Lower lobe of right lung (tissue), 2 donors: ENCODE results near the gene S100A14. TPM values are rescaled to one million over a fixed set of nuclear protein-coding genes. Genes with fewer than 3 reads are reported as not detected.
A peak's percentile ranks its signal among the peaks of the same experiment; 100 is the strongest.

Experiments
- ATAC-seq, 2 donors: fragments of 200-7000 bp; cut with Tn5 transposase; one replicate each; pipeline ENCODE4 v1.9.1; 2020 to 2022; ENCODE audit warnings: mild to moderate bottlenecking in 2 of 2, moderate library complexity in 2 of 2
- DNase-seq: peaks from one replicate; pipeline ENCODE4 v3.0.0-alpha.2; 2020
- H3K27ac ChIP-seq: fragments of 200-600 bp; one replicate; pipeline ENCODE4 v1.8.0; 2022
- H3K27me3 ChIP-seq: fragments of 200-600 bp; one replicate; pipeline ENCODE4 v1.8.0; 2022; ENCODE audit warnings: low read depth
- H3K36me3 ChIP-seq: fragments of 200-600 bp; one replicate; pipeline ENCODE4 v1.8.0; 2022; ENCODE audit warnings: mild to moderate bottlenecking
- H3K4me1 ChIP-seq: fragments of 200-600 bp; one replicate; pipeline ENCODE4 v1.8.0; 2022
- H3K4me3 ChIP-seq: fragments of 200-600 bp; one replicate; pipeline ENCODE4 v1.8.0; 2022; ENCODE audit warnings: mild to moderate bottlenecking
- H3K9me3 ChIP-seq: fragments of 200-600 bp; one replicate; pipeline ENCODE4 v1.8.0; 2022
- intact Hi-C: fragments of 100-400 bp; cut with DNase I; formaldehyde crosslinking; loops from one replicate; pipeline ENCODE4 v1.11.0; 2022
- total RNA-seq: library from RNA; stranded (reverse); fragmentation: NEBNext Ultra II Directional; extraction: Animal tissue kit (Norgen Biotek cat#: 25700); gene quantifications from one replicate; pipeline ENCODE4 v1.2.1, GENCODE V29; 2021
- TF ChIP-seq, protein P1 (sequence below): fragments of 200-600 bp; IDR thresholded peaks from one replicate; pipeline ENCODE4 v1.8.0; 2022; ENCODE audit warnings: antibody characterized with exemption, mild to moderate bottlenecking
- donor health status: DM: no; HTN: yes; CAD: no; lungs with severe emphysema.

Gene S100A14
- total RNA-seq, 1 donor from 2014 or later: 138 TPM

GRCh38 chr1:153638261-153638660 is 22.1 kb upstream of the S100A14 start:
- Histone ChIP-seq H3K4me3 (no peak overlapping the region), H3K27me3 (no peaks in the 10 kb centered on the region), H3K4me1 (peaks cover 33% of the 10 kb centered on the region), H3K9me3 (no peaks in the 10 kb centered on the region), H3K36me3 (peaks cover 79% of the 10 kb centered on the region), H3K27ac (no peak overlapping the region)
- intact Hi-C loops: no loop called here
- TF ChIP-seq, protein P1, sequence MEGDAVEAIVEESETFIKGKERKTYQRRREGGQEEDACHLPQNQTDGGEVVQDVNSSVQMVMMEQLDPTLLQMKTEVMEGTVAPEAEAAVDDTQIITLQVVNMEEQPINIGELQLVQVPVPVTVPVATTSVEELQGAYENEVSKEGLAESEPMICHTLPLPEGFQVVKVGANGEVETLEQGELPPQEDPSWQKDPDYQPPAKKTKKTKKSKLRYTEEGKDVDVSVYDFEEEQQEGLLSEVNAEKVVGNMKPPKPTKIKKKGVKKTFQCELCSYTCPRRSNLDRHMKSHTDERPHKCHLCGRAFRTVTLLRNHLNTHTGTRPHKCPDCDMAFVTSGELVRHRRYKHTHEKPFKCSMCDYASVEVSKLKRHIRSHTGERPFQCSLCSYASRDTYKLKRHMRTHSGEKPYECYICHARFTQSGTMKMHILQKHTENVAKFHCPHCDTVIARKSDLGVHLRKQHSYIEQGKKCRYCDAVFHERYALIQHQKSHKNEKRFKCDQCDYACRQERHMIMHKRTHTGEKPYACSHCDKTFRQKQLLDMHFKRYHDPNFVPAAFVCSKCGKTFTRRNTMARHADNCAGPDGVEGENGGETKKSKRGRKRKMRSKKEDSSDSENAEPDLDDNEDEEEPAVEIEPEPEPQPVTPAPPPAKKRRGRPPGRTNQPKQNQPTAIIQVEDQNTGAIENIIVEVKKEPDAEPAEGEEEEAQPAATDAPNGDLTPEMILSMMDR: no peak
- DNase-seq (no peak), ATAC-seq (no peak)

GRCh38 chr1:153636312-153636711 is 20.2 kb upstream of the S100A14 start:
- no peaks in the 10 kb centered on the region for H3K9me3 ChIP-seq
- DNase-seq (no peak), ATAC-seq (no peak)
- H3K27ac ChIP-seq: no peak overlapping the region
- no peak overlapping the region for H3K4me3 ChIP-seq
- intact Hi-C loops: no loop called here
- peaks cover 60% of the 10 kb centered on the region for H3K36me3 ChIP-seq
- TF ChIP-seq, protein P1: no peak
- H3K4me1 ChIP-seq: peaks cover 41% of the 10 kb centered on the region
- H3K27me3 ChIP-seq: no peaks in the 10 kb centered on the region

- Histone ChIP-seq H3K4me3 (peak overlapping the region; percentile 60), H3K4me1 (peaks cover 44% of the 10 kb centered on the region), H3K27me3 (no peaks in the 10 kb centered on the region), H3K36me3 (peaks cover 55% of the 10 kb centered on the region), H3K27ac (no peak overlapping the region), H3K9me3 (no peaks in the 10 kb centered on the region)
- TF ChIP-seq, protein P1: no peak
- no peak for ATAC-seq
- intact Hi-C loops: no loop called here
- no peak for DNase-seq
Observed at GRCh38 chr1:153635872-153636271, 19.7 kb upstream of the S100A14 start.

DNA sequence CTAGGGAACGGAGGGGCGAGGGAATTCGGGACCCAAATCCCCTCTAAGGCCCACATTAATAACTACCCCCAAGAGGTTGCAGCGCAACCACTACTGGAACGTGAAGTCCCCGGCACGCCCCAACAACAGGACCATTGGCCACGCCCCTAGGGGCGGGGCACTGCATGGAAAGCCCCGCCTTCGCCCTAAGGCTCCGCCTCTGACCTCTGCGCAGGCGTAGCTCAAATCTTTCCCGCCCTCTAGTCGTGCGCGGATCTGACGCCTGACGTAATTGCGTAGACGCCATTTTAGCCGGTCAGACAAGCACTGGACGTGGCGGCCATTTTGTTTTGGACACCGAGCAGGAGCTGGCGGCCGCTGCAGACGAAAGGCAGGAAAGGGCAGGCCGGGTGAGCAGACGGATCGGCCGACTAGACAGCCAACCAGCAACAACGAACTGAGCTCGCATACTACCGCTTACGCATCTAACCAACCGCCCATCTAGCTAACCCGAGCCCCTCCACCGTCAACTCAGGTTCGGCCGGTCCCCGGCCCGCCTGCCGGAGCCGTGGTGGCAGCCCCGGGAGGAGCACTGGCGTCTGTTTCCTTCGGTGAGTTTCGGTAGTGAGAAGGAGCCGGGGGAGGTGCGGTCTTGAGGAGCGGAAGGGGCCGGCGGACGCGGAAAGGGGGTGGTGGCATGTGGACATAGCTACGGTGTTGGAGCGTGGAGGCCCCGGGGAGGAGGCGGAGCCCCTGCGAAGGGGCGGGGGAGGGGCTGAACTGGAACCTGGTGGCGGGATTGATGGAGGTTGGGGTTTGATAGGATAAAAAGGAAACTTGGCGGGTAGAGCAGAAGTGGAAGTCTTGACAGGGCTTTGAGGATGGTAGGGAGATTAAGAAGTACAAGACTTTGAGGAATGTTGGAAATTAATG is 17.9 kb upstream of the S100A14 start, which contains the start of gene CHTOP:
CHTOP (plus strand) TSS at position 313 of the 912 bp plus-strand sequence. CDS start 2,523 bp downstream, outside the sequence.
- H3K4me3 ChIP-seq: peak within 1 kb of the TSS; percentile 60
- no peaks in the 10 kb centered on the region for H3K9me3 ChIP-seq
- H3K27me3 ChIP-seq: no peaks in the 10 kb centered on the region
- H3K4me1 ChIP-seq: peaks cover 57% of the 10 kb centered on the region
- ATAC-seq (peak; percentile 97 to 99), DNase-seq (peak; percentile 98)
- peaks cover 37% of the 10 kb centered on the region for H3K36me3 ChIP-seq
- H3K27ac ChIP-seq: peak within 1 kb of the TSS; percentile 99
- TF ChIP-seq, protein P1: no peak
- intact Hi-C loops: no loop called here

DNA sequence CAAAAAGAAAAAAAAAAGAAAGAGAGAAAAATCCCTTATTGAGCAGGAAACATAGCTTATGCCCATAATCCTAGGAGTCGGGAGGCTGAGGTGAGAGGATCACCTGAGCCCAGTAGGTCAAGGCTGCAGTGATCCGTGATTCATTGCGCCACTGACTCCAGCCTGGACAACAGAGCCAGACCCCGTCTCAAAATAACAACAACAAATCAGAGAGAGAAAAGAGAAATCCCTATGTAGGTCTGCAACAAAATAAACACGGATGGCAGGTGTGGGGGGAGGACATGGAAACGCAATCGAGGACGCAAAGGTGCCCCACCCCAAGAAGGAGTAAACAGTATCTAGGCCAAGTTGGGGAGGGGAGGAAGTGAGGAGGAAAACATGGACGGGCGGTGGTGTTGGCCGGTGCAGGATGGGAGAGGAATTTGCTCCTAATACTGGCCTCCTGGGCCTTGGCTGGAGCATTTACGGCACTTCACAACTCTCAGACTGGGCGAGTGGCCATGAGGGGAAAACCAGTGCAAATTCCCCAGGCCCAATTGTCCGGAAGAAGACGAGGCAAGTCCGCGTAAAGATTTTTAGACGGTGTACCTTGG is 17.1 kb upstream of the S100A14 start:
- TF ChIP-seq, protein P1: no peak
- peak; percentile 67 for DNase-seq
- intact Hi-C loops: no loop called here
- Histone ChIP-seq H3K9me3 (no peaks in the 10 kb centered on the region), H3K27ac (peak overlapping the region; percentile 99), H3K4me3 (peak overlapping the region; percentile 60), H3K4me1 (peaks cover 57% of the 10 kb centered on the region), H3K27me3 (no peaks in the 10 kb centered on the region), H3K36me3 (peaks cover 29% of the 10 kb centered on the region)
- peak; percentile 58 to 68 for ATAC-seq
